Esophagus squamous epithelium (tissue), 5 donors: ENCODE measurements around the gene MRM2. TPM values are rescaled to one million over a fixed set of nuclear protein-coding genes. Genes with fewer than 3 reads are reported as not detected.
A peak's percentile ranks its signal among the peaks of the same experiment; 100 is the strongest.

ENCODE experiments used
- DNase-seq: peaks from one replicate; lab custom pipeline; 2025; lab: John Stamatoyannopoulos, UW
- H3K27ac ChIP-seq, 4 donors: fragments of 200-600 bp; sonication (generic); one replicate each; pipeline ENCODE4 v1.5.1; 2016 to 2019; ENCODE audit warnings: mild to moderate bottlenecking in 1 of 4
- H3K27me3 ChIP-seq, 4 donors: fragments of 200-600 bp; sonication (generic); 1 replicate in 3 of 4; 2 replicates in 1 of 4; pipeline versions ENCODE4 v1.5.1 to v1.6.0; 2017 to 2021; ENCODE audit warnings: antibody characterized with exemption in 1 of 4
- H3K36me3 ChIP-seq, 3 donors: fragments of 200-600 bp; sonication (generic); one replicate each; pipeline ENCODE4 v1.5.1; 2016 to 2019
- H3K4me1 ChIP-seq, 3 donors: fragments of 200-600 bp; sonication (generic); one replicate each; pipeline ENCODE4 v1.5.1; 2017 to 2019
- H3K4me3 ChIP-seq, 4 donors: fragments of 200-600 bp; sonication (generic); 1 replicate in 3 of 4; 2 replicates in 1 of 4; pipeline ENCODE4 v1.5.1; 2016 to 2019; ENCODE audit warnings: mild to moderate bottlenecking in 2 of 4, moderate library complexity in 1 of 4
- H3K9me3 ChIP-seq, 3 donors: fragments of 200-600 bp; sonication (generic); one replicate each; pipeline ENCODE4 v1.5.1; 2016 to 2019
- CTCF ChIP-seq, 6 experiments: fragments of 450-650 bp in 4 of 6; fragments of 200-600 bp in 2 of 6; sonication (generic) in 2 of 6; IDR thresholded peaks; one replicate each; pipeline ENCODE4 v1.5.1; 2016 to 2019; ENCODE audit warnings: antibody characterized with exemption in 6 of 6, mild to moderate bottlenecking in 4 of 6, moderate library complexity in 4 of 6
- POLR2A ChIP-seq, 4 donors: fragments of 450-650 bp; IDR thresholded peaks; one replicate each; pipeline ENCODE4 v1.6.1; 2017; ENCODE audit warnings: antibody characterized with exemption in 4 of 4, mild to moderate bottlenecking in 4 of 4, moderate library complexity in 3 of 4
- WGBS, 2 donors: methylation state at CpG; one replicate each; pipeline ENCODE4 v1.1.5; 2018; 5-methylcytosine and 5-hydroxymethylcytosine counted together
- intact Hi-C: fragments of 100-400 bp; cut with DNase I; formaldehyde crosslinking; loops from one replicate; pipeline ENCODE4 v1.15.0; 2022
- total RNA-seq, 4 donors: library from RNA; depleted of rRNA; stranded (reverse); fragments of >200 nt; gene quantifications; one replicate each; pipeline ENCODE4 v1.1.0, GENCODE V29; 2016
- donor health status: DM: yes; HTN: yes; CAD: no.

Gene MRM2
- total RNA-seq, 4 donors from 2014 or later, result 16.8 to 31.5 (median 17.9) TPM

GRCh38 chr7:2243458-2243857 is 1.5 kb upstream of the MRM2 start:
- DNase-seq, result no peak
- Histone ChIP-seq H3K27me3 (no peaks in the 10 kb centered on the region), H3K36me3 (peaks cover 5 to 14% (median 6%) of the 10 kb centered on the region in 3 donors), H3K27ac (no peak overlapping the region), H3K9me3 (no peaks in the 10 kb centered on the region), H3K4me3 (no peak overlapping the region), H3K4me1 (peaks cover 7 to 34% (median 17%) of the 10 kb centered on the region in 3 donors)
- WGBS, 2 donors, result 57 to 76% methylated on average over 4 to 6 of the region's 12 CpGs
- no peak for TF ChIP-seq CTCF (IDR thresholded peaks at IDR 0.05)
- TF ChIP-seq POLR2A (IDR thresholded peaks at IDR 0.05), result no peak
- intact Hi-C loops, result loop anchor here (10.0 kb wide), 1 partner anchor 111 kb away; the partner anchor contains the start of gene EIF3B

- DNase-seq, result no peak
- peaks cover 6 to 21% (median 7%) of the 10 kb centered on the region in 3 donors for H3K36me3 ChIP-seq
- H3K27ac ChIP-seq, result peak overlapping the region; percentile 63 to 91 (median 83)
- no peaks in the 10 kb centered on the region for H3K27me3 ChIP-seq
- WGBS, 2 donors, result 20 to 26% methylated on average over 19 of the region's 21 CpGs
- H3K4me3 ChIP-seq, result peak overlapping the region; percentile 60 to 100 (median 96)
- no peaks in the 10 kb centered on the region for H3K9me3 ChIP-seq
- intact Hi-C loops, result loop anchor here (10.0 kb wide), 1 partner anchor 112 kb away; the partner anchor contains the start of gene EIF3B
- TF ChIP-seq POLR2A (IDR thresholded peaks at IDR 0.05) (no peak), CTCF (IDR thresholded peaks at IDR 0.05) (peak in 2 of 6 experiments; percentile 27 to 32)
- peaks cover 7 to 35% (median 17%) of the 10 kb centered on the region in 3 donors for H3K4me1 ChIP-seq
Measured at GRCh38 chr7:2242541-2243429, 780 bp upstream of the MRM2 start.

- 93 to 100% methylated on average over 7 to 9 of the region's 17 CpGs for WGBS, 2 donors
- Histone ChIP-seq H3K4me3 (no peak overlapping the region), H3K36me3 (peaks cover 6 to 54% (median 12%) of the 10 kb centered on the region in 3 donors), H3K27ac (no peak overlapping the region), H3K4me1 (peaks cover 7 to 47% (median 19%) of the 10 kb centered on the region in 3 donors), H3K27me3 (no peaks in the 10 kb centered on the region), H3K9me3 (no peaks in the 10 kb centered on the region)
- intact Hi-C loops, result no loop called here
- TF ChIP-seq CTCF (IDR thresholded peaks at IDR 0.05) (no peak), POLR2A (IDR thresholded peaks at IDR 0.05) (no peak)
- no peak for DNase-seq
Measured at GRCh38 chr7:2239242-2239641, 2.8 kb downstream of the MRM2 start.

GRCh38 chr7:2237109-2237602 is 4.8 kb downstream of the MRM2 start:
- 45 to 46% methylated on average over 12 of the region's 12 CpGs for WGBS, 2 donors
- peaks cover 6 to 59% (median 12%) of the 10 kb centered on the region in 3 donors for H3K36me3 ChIP-seq
- H3K4me3 ChIP-seq, result no peak overlapping the region
- DNase-seq, result peak; percentile 31
- H3K27me3 ChIP-seq, result no peaks in the 10 kb centered on the region
- no peaks in the 10 kb centered on the region for H3K9me3 ChIP-seq
- peaks cover 11 to 48% (median 16%) of the 10 kb centered on the region in 3 donors for H3K4me1 ChIP-seq
- intact Hi-C loops, result no loop called here
- peak overlapping the region; percentile 76 to 82 (median 82) for H3K27ac ChIP-seq
- peak in 1 of 4 donors; percentile 44 for TF ChIP-seq POLR2A (IDR thresholded peaks at IDR 0.05)
- TF ChIP-seq CTCF (IDR thresholded peaks at IDR 0.05), result no peak

GRCh38 chr7:2233926-2234325 is 8.1 kb downstream of the MRM2 start:
- Histone ChIP-seq H3K4me3 (no peak overlapping the region), H3K27ac (no peak overlapping the region), H3K4me1 (peaks cover 7 to 55% (median 23%) of the 10 kb centered on the region in 3 donors), H3K27me3 (no peaks in the 10 kb centered on the region), H3K36me3 (peaks cover under 1 to 61% (median 9%) of the 10 kb centered on the region in 3 donors), H3K9me3 (no peaks in the 10 kb centered on the region)
- intact Hi-C loops, result no loop called here
- 71 to 77% methylated on average over 3 of the region's 3 CpGs for WGBS, 2 donors
- TF ChIP-seq POLR2A (IDR thresholded peaks at IDR 0.05) (no peak), CTCF (IDR thresholded peaks at IDR 0.05) (no peak)
- no peak for DNase-seq
